Retinal pigment epithelial cell (primary cell): Measurements from ENCODE around the gene GRIP1.

Source experiments
- DNase-seq: peaks from one replicate; pipeline ENCODE4 v3.0.0-alpha.2; 2010; ENCODE audit warnings: low read depth
- H3K4me3 ChIP-seq: 2 replicates; pipeline ENCODE4 v1.5.1; 2011; ENCODE audit warnings: mild to moderate bottlenecking, low read length, control low read depth, moderate library complexity
- TF ChIP-seq, protein P1 (sequence below): conservative IDR thresholded peaks from 2 replicates; pipeline ENCODE4 v1.5.1; 2011; ENCODE audit warnings: low read depth, low read length, control low read depth, inconsistent platforms

The GRIP1 gene

DNA sequence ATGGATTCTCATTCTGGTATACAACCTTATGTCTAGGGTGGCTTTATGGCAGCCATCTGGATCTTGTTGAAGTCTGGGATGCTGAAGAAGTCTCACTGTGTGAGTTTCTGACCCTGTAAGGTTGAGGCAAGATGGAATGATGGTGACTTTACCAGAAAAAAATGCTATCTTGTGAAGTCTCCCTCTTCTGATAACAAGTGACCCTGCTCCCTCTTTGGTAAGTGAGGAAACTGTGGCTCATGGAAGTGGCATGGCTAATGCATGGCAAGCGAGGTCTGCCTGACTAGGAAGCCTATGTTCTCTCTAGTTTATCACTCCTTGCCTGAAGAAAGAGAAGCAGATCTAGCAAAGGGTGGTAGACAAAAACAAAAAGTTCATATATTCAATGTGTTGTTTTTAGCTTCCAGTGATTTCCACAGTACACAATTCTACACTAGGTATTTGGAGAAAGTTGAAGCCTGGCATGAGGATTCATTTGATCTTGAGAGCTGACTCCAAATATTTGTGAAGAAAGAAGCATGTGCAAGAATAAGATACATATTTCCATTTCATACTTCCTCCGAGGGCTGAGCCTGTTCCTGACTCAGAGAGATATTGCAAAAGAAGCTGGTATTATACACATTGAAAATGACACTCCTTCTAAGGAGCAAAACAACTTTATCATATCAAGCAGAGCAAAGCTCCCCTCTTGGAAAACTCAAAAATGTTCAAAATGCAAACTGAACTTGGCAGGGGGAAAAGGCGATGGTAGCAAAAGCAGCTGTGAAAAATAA is 313.0 kb downstream of the GRIP1 start:
- DNase-seq: no peak
- no peak overlapping the region for H3K4me3 ChIP-seq
- TF ChIP-seq, protein P1, sequence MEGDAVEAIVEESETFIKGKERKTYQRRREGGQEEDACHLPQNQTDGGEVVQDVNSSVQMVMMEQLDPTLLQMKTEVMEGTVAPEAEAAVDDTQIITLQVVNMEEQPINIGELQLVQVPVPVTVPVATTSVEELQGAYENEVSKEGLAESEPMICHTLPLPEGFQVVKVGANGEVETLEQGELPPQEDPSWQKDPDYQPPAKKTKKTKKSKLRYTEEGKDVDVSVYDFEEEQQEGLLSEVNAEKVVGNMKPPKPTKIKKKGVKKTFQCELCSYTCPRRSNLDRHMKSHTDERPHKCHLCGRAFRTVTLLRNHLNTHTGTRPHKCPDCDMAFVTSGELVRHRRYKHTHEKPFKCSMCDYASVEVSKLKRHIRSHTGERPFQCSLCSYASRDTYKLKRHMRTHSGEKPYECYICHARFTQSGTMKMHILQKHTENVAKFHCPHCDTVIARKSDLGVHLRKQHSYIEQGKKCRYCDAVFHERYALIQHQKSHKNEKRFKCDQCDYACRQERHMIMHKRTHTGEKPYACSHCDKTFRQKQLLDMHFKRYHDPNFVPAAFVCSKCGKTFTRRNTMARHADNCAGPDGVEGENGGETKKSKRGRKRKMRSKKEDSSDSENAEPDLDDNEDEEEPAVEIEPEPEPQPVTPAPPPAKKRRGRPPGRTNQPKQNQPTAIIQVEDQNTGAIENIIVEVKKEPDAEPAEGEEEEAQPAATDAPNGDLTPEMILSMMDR: no peak

DNA sequence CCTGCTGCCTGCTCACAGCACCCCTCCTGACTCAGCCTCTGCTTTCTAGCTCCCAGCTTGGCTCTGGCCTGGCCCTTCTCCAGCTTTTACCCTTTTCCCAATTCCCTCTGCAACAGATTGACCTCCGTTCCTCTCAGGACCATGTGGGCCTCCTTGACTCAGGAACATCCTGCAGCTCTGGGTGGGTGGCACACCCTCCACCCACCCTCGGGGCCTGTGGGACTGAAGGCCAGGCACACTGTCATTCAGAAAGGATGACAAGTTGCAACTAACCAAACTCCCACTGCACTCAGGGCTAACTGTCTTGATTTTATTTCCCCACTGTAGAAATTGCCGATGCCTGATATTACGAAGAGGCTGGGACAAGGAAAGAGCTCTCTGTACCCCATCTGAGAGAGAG is 317.2 kb downstream of the GRIP1 start:
- no peak for DNase-seq

DNA sequence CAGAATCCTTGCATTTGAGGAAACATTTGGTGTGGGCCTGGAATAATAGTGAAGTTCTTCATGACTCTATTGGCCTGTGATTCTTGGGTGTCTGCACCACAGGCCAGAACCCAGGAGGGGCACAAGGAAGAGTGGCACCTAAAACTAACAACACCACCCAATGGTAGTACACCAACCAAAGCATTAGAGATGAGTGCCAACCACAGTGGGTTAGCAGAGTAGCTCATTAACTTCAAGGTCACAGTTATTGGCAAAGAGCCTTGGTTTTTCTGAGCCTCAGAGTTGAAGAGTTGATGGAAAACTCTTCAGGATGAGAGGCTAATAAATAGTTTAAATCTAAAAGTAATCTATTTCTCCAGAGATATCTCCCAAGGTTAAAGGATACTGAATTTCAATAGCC is 319.6 kb downstream of the GRIP1 start:
- TF ChIP-seq, protein P1: no peak
- H3K4me3 ChIP-seq: no peak overlapping the region
- no peak for DNase-seq

More for the DNA sequence above, 317.2 kb downstream of the GRIP1 start:
- TF ChIP-seq, protein P1: no peak
- no peak overlapping the region for H3K4me3 ChIP-seq

DNA sequence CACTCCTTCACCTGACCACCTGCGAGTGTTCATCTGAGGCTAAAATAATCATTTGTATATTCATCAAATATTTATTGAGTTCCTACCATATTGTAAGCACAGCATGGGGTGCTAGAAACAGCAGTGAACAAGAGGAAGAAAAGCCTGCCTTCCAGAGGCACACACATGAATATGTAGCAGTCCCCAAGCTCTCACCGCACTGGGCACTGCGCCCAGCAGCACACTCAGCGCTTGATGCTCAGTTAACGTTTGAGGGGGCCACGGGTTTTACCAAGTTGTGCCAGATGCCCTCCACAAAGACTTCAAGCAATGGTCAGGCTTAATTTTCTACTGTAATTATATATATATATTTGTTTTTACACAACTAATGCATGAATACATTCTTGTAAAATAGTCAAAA is 324.6 kb downstream of the GRIP1 start:
- H3K4me3 ChIP-seq: no peak overlapping the region
- DNase-seq: no peak
- TF ChIP-seq, protein P1: no peak

DNA sequence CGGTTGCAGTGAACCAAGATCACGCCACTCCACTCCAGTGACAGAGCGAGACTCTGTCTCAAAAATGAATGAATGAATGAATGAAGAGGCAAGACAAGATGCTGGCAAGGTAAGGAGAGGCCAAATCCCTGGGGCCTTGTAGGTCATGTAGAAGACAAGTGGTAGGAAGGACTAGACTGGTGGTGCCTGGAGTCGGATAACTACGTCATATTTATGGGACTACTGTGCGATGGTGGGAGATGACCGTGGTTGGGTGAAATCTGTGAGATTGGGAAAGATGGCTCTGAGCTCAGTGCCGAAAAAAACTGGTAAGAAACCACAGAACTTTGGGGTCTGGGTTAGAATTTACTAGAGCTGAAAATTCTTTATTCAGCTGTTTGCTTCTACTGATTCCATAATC is 326.0 kb downstream of the GRIP1 start:
- no peak overlapping the region for H3K4me3 ChIP-seq
- TF ChIP-seq, protein P1: no peak
- DNase-seq: no peak

DNA sequence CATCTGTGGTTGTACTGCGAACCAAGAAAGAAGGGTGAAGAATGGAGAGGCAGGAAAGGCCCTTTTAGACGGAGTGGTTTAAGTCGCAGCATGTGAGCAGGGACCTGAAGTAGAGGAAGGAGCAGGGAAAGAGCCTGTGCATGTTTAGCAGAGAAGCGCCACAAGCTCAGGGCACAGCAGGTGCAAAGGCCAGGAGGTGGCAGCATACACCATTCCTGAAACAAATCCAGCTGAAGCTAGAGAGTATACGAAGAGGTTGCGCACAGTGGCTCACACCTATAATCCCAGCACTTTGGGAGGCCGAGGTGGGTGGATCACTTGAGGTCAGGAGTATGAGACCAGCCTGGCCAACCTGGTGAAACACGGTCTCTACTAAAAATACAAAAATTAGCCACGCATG is 326.7 kb downstream of the GRIP1 start:
- TF ChIP-seq, protein P1: peak; percentile 70
- H3K4me3 ChIP-seq: no peak overlapping the region
- no peak for DNase-seq

DNA sequence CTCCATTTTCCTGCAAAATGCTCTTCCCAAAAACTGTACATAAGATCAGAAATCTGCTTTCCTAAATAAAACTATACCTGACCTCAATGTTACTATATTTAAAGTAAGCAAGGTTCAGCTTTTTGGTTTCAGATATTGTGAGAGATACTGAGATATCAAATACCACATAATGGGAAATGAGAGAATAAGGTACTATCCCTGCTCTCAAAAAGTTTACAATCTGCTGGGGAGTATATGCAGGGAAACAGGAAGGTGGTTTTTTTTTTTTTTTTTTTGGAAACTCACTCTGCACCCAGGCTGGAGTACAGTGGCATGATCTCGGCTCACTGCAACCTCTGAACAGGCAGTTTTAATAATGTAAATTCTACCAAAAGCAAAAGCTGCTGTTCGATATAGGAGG is 327.6 kb downstream of the GRIP1 start:
- DNase-seq: no peak
- H3K4me3 ChIP-seq: no peak overlapping the region
- TF ChIP-seq, protein P1: no peak
